GM23338 (cell line): ENCODE results near the gene ATF5. TPM values are rescaled to one million over a fixed set of nuclear protein-coding genes. Genes with fewer than 3 reads are reported as not detected.

Experiments
- ATAC-seq: fragments of 200-7000 bp; cut with Tn5 transposase; 3 replicates; pipeline ENCODE4 v1.9.1; 2020
- DNase-seq: peaks from one replicate; pipeline ENCODE4 v3.0.0-alpha.2; 2015; ENCODE audit warnings: low spot score
- H2AFZ ChIP-seq: fragments of 200-600 bp; sonication (generic); 2 replicates; pipeline ENCODE4 v1.8.0; 2016; ENCODE audit warnings: antibody characterized with exemption, mild to moderate bottlenecking, moderate library complexity
- H3F3A ChIP-seq: fragments of 200-600 bp; sonication (generic); replicated peaks from 2 replicates; pipeline ENCODE4 v1.8.0; 2017; ENCODE audit warnings: antibody characterized with exemption, mixed run types, low read depth
- H3K27ac ChIP-seq: fragments of 200-600 bp; sonication (generic); 2 replicates; pipeline ENCODE4 v1.6.1; 2016; ENCODE audit warnings: low read depth
- H3K27me3 ChIP-seq: fragments of 200-600 bp; sonication (generic); 2 replicates; pipeline ENCODE4 v1.8.0; 2016; ENCODE audit warnings: mild to moderate bottlenecking, mixed run types, moderate library complexity; ENCODE audit not compliant: insufficient read depth
- H3K36me3 ChIP-seq: fragments of 200-600 bp; sonication (generic); 2 replicates; pipeline ENCODE4 v1.8.0; 2016; ENCODE audit warnings: mild to moderate bottlenecking; ENCODE audit not compliant: insufficient read depth
- H3K4me1 ChIP-seq: fragments of 200-600 bp; sonication (generic); 2 replicates; pipeline ENCODE4 v1.8.0; 2016; ENCODE audit warnings: mild to moderate bottlenecking, moderate library complexity; ENCODE audit not compliant: insufficient read depth
- H3K4me2 ChIP-seq: fragments of 200-600 bp; sonication (generic); 2 replicates; pipeline ENCODE4 v1.7.1; 2017; ENCODE audit warnings: mixed run types
- H3K4me3 ChIP-seq: fragments of 200-600 bp; sonication (generic); 2 replicates; pipeline ENCODE4 v1.6.1; 2016; ENCODE audit warnings: mixed run types
- H3K79me2 ChIP-seq: fragments of 200-600 bp; sonication (generic); replicated peaks from 2 replicates; pipeline ENCODE4 v1.8.0; 2017; ENCODE audit warnings: mild to moderate bottlenecking; ENCODE audit not compliant: insufficient read depth
- H3K9me2 ChIP-seq: fragments of 200-600 bp; sonication (generic); 2 replicates; pipeline ENCODE4 v1.8.0; 2017; ENCODE audit not compliant: insufficient read depth
- H4K20me1 ChIP-seq: fragments of 200-600 bp; sonication (generic); replicated peaks from 2 replicates; pipeline ENCODE4 v1.8.0; 2017; ENCODE audit warnings: mild to moderate bottlenecking; ENCODE audit not compliant: insufficient read depth
- H3K27ac Mint-ChIP-seq: 2 replicates; pipeline ENCODE4 v1.8.0; 2020; ENCODE audit warnings: inconsistent platforms, mild to moderate bottlenecking, moderate library complexity, mixed read lengths
- H3K27me3 Mint-ChIP-seq: 3 replicates; pipeline ENCODE4 v1.8.0; 2022; ENCODE audit warnings: low read depth, mild to moderate bottlenecking, moderate library complexity, mixed read lengths, inconsistent platforms; ENCODE audit not compliant: insufficient read depth, poor library complexity
- H3K36me3 Mint-ChIP-seq: 3 replicates; pipeline ENCODE4 v1.8.0; 2021; ENCODE audit warnings: low read depth, mild to moderate bottlenecking, inconsistent platforms, moderate library complexity, mixed read lengths
- H3K4me1 Mint-ChIP-seq: 3 replicates; pipeline ENCODE4 v1.8.0; 2020; ENCODE audit warnings: mild to moderate bottlenecking, inconsistent platforms, mixed read lengths
- H3K4me3 Mint-ChIP-seq: 3 replicates; pipeline ENCODE4 v1.8.0; 2021; ENCODE audit warnings: moderate library complexity, mild to moderate bottlenecking, inconsistent platforms, mixed read lengths
- H3K9me3 Mint-ChIP-seq: 3 replicates; pipeline ENCODE4 v1.8.0; 2020; ENCODE audit warnings: moderate library complexity, mild to moderate bottlenecking, inconsistent platforms, mixed read lengths
- EZH2 ChIP-seq: fragments of 200-600 bp; sonication (generic); IDR thresholded peaks from one replicate; pipeline ENCODE4 v1.8.0; 2017; ENCODE audit warnings: antibody characterized with exemption, mild to moderate bottlenecking, low read depth; ENCODE audit not compliant: unreplicated experiment
- EZH2phosphoT487 ChIP-seq: fragments of 200-600 bp; sonication (generic); IDR thresholded peaks from one replicate; pipeline ENCODE4 v1.8.1; 2018; ENCODE audit warnings: antibody characterized with exemption; ENCODE audit not compliant: unreplicated experiment
- POLR2AphosphoS5 ChIP-seq: IDR thresholded peaks from 2 replicates; pipeline ENCODE4 v1.6.1; 2016; ENCODE audit warnings: antibody characterized with exemption, low read depth
- STAT1 ChIP-seq: IDR thresholded peaks from one replicate; pipeline ENCODE4 v1.6.1; 2016; ENCODE audit warnings: antibody characterized with exemption; ENCODE audit not compliant: unreplicated experiment
- ZNF114 ChIP-seq: fragments of 250-450 bp; sonication (Bioruptor Pico); IDR thresholded peaks from 2 replicates; pipeline ENCODE4 v1.5.0; 2020; ENCODE audit warnings: mild to moderate bottlenecking, moderate library complexity
- ZNF331 ChIP-seq: fragments of 250-450 bp; sonication (Bioruptor Pico); IDR thresholded peaks from 2 replicates; pipeline ENCODE4 v1.5.0; 2020; ENCODE audit warnings: low read depth, mild to moderate bottlenecking, moderate library complexity
- polyA plus RNA-seq: library from polyadenylated mRNA; unstranded; fragments of >200 nt; fragmentation: Nextera tagmentation; extraction: Ambion mirVana; gene quantifications from 2 replicates; pipeline ENCODE4 v1.2.1, GENCODE V29; 2016
- total RNA-seq: library from RNA; depleted of rRNA; stranded (reverse); fragments of >200 nt; shearing (Covaris generic); gene quantifications from 2 replicates; pipeline ENCODE4 v1.2.3, GENCODE V29; 2014
- TF ChIP-seq, protein P1 (sequence below): IDR thresholded peaks from 2 replicates; pipeline ENCODE4 v1.6.1; 2016; ENCODE audit warnings: antibody characterized with exemption
- TF ChIP-seq, protein P2 (sequence below): fragments of 250-450 bp; sonication (Bioruptor Pico); IDR thresholded peaks from 2 replicates; pipeline ENCODE4 v1.5.0; 2020; ENCODE audit warnings: mild to moderate bottlenecking, moderate library complexity
- TF ChIP-seq, protein P3 (sequence below), 2 experiments: fragments of 200-600 bp in 1 of 2; sonication (generic) in 1 of 2; conservative IDR thresholded peaks; 2 replicates each; pipeline versions ENCODE4 v1.5.1 to v1.6.1; 2016 to 2017; ENCODE audit warnings: antibody characterized with exemption in 2 of 2, low read depth in 2 of 2, mild to moderate bottlenecking in 2 of 2, moderate library complexity in 1 of 2
- TF ChIP-seq, protein P4 (sequence below): IDR thresholded peaks from one replicate; pipeline ENCODE4 v1.6.1; 2018; ENCODE audit warnings: antibody characterized with exemption; ENCODE audit not compliant: unreplicated experiment

The ATF5 gene
- total and polyA plus RNA-seq, 2 experiments from 2014 or later: 7.4 to 9.6 TPM

DNA sequence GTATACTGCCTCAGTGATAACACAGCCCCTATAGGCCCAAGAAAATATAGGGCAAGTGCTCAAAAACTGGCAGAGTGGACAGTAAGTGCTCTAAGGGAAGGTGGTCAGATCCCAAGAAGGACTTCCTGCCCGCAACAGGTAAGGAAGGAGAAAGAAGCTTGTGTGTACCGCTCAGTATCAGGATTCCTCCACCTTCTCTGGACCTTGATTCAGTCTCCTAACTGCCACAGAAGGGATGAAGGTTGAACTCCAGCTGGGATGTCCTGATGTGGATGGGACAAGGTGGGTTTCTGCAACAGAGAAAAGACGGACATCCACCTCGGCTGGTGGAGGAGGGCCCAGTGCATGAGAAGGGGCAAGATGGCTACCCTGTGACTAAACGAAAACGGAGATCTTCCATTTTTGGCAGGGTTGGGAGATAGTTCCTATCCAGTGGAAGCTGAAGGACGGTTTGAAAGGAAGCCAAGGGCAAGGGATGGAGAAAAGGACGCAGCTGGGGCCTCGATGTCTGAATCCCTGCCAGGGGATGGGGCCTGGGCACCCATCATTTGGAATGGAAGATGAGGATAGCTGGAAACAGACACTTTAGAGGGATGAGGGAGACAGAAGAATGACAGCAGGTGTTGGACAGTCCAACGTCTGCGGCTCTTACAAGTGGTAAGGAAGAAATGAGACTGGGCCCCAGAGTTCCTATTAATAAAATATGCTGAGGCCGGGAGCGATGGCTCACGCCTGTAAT, 1.3 kb upstream of the ATF5 start:
- Histone ChIP-seq H3K27ac (no peak overlapping the region), H3K36me3 (peaks cover 17% of the 10 kb centered on the region), H3K9me2 (no peaks in the 10 kb centered on the region), H3K4me2 (peak overlapping the region; percentile 100), H2AFZ (no peak overlapping the region), H3K27me3 (no peaks in the 10 kb centered on the region), H3K4me3 (peak overlapping the region; percentile 99), H3K4me1 (peaks cover 10% of the 10 kb centered on the region), H4K20me1 (peaks cover 36% of the 10 kb centered on the region), H3F3A (peaks cover 4% of the 10 kb centered on the region), H3K79me2 (peaks cover 70% of the 10 kb centered on the region)
- Mint-ChIP-seq H3K27me3 (peaks cover 30% of the 10 kb centered on the region), H3K4me3 (peak overlapping the region; percentile 93), H3K4me1 (peaks cover 41% of the 10 kb centered on the region), H3K27ac (peak overlapping the region; percentile 89), H3K36me3 (peaks cover 86% of the 10 kb centered on the region), H3K9me3 (peaks cover 14% of the 10 kb centered on the region)
- no peak for ATAC-seq
- no peak for DNase-seq
- TF ChIP-seq STAT1 (no peak), ZNF331 (CRISPR knock-in tag) (no peak), EZH2 (no peak), POLR2AphosphoS5 (no peak), ZNF114 (CRISPR knock-in tag) (no peak), EZH2phosphoT487 (no peak)
- TF ChIP-seq, protein P1, sequence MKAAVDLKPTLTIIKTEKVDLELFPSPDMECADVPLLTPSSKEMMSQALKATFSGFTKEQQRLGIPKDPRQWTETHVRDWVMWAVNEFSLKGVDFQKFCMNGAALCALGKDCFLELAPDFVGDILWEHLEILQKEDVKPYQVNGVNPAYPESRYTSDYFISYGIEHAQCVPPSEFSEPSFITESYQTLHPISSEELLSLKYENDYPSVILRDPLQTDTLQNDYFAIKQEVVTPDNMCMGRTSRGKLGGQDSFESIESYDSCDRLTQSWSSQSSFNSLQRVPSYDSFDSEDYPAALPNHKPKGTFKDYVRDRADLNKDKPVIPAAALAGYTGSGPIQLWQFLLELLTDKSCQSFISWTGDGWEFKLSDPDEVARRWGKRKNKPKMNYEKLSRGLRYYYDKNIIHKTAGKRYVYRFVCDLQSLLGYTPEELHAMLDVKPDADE: no peak
- TF ChIP-seq, protein P2, sequence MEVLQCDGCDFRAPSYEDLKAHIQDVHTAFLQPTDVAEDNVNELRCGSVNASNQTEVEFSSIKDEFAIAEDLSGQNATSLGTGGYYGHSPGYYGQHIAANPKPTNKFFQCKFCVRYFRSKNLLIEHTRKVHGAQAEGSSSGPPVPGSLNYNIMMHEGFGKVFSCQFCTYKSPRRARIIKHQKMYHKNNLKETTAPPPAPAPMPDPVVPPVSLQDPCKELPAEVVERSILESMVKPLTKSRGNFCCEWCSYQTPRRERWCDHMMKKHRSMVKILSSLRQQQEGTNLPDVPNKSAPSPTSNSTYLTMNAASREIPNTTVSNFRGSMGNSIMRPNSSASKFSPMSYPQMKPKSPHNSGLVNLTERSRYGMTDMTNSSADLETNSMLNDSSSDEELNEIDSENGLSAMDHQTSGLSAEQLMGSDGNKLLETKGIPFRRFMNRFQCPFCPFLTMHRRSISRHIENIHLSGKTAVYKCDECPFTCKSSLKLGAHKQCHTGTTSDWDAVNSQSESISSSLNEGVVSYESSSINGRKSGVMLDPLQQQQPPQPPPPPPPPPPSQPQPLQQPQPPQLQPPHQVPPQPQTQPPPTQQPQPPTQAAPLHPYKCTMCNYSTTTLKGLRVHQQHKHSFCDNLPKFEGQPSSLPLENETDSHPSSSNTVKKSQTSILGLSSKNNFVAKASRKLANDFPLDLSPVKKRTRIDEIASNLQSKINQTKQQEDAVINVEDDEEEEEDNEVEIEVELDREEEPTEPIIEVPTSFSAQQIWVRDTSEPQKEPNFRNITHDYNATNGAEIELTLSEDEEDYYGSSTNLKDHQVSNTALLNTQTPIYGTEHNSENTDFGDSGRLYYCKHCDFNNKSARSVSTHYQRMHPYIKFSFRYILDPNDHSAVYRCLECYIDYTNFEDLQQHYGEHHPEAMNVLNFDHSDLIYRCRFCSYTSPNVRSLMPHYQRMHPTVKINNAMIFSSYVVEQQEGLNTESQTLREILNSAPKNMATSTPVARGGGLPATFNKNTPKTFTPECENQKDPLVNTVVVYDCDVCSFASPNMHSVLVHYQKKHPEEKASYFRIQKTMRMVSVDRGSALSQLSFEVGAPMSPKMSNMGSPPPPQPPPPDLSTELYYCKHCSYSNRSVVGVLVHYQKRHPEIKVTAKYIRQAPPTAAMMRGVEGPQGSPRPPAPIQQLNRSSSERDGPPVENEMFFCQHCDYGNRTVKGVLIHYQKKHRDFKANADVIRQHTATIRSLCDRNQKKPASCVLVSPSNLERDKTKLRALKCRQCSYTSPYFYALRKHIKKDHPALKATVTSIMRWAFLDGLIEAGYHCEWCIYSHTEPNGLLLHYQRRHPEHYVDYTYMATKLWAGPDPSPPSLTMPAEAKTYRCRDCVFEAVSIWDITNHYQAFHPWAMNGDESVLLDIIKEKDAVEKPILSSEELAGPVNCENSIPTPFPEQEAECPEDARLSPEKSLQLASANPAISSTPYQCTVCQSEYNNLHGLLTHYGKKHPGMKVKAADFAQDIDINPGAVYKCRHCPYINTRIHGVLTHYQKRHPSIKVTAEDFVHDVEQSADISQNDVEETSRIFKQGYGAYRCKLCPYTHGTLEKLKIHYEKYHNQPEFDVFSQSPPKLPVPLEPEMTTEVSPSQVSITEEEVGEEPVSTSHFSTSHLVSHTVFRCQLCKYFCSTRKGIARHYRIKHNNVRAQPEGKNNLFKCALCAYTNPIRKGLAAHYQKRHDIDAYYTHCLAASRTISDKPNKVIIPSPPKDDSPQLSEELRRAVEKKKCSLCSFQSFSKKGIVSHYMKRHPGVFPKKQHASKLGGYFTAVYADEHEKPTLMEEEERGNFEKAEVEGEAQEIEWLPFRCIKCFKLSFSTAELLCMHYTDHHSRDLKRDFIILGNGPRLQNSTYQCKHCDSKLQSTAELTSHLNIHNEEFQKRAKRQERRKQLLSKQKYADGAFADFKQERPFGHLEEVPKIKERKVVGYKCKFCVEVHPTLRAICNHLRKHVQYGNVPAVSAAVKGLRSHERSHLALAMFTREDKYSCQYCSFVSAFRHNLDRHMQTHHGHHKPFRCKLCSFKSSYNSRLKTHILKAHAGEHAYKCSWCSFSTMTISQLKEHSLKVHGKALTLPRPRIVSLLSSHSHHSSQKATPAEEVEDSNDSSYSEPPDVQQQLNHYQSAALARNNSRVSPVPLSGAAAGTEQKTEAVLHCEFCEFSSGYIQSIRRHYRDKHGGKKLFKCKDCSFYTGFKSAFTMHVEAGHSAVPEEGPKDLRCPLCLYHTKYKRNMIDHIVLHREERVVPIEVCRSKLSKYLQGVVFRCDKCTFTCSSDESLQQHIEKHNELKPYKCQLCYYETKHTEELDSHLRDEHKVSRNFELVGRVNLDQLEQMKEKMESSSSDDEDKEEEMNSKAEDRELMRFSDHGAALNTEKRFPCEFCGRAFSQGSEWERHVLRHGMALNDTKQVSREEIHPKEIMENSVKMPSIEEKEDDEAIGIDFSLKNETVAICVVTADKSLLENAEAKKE (CRISPR knock-in tag): no peak
- TF ChIP-seq, protein P3, sequence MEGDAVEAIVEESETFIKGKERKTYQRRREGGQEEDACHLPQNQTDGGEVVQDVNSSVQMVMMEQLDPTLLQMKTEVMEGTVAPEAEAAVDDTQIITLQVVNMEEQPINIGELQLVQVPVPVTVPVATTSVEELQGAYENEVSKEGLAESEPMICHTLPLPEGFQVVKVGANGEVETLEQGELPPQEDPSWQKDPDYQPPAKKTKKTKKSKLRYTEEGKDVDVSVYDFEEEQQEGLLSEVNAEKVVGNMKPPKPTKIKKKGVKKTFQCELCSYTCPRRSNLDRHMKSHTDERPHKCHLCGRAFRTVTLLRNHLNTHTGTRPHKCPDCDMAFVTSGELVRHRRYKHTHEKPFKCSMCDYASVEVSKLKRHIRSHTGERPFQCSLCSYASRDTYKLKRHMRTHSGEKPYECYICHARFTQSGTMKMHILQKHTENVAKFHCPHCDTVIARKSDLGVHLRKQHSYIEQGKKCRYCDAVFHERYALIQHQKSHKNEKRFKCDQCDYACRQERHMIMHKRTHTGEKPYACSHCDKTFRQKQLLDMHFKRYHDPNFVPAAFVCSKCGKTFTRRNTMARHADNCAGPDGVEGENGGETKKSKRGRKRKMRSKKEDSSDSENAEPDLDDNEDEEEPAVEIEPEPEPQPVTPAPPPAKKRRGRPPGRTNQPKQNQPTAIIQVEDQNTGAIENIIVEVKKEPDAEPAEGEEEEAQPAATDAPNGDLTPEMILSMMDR (conservative IDR thresholded peaks at IDR 0.05; ENCODE audit: low read depth in 2 of 2): no peak
- TF ChIP-seq, protein P4, sequence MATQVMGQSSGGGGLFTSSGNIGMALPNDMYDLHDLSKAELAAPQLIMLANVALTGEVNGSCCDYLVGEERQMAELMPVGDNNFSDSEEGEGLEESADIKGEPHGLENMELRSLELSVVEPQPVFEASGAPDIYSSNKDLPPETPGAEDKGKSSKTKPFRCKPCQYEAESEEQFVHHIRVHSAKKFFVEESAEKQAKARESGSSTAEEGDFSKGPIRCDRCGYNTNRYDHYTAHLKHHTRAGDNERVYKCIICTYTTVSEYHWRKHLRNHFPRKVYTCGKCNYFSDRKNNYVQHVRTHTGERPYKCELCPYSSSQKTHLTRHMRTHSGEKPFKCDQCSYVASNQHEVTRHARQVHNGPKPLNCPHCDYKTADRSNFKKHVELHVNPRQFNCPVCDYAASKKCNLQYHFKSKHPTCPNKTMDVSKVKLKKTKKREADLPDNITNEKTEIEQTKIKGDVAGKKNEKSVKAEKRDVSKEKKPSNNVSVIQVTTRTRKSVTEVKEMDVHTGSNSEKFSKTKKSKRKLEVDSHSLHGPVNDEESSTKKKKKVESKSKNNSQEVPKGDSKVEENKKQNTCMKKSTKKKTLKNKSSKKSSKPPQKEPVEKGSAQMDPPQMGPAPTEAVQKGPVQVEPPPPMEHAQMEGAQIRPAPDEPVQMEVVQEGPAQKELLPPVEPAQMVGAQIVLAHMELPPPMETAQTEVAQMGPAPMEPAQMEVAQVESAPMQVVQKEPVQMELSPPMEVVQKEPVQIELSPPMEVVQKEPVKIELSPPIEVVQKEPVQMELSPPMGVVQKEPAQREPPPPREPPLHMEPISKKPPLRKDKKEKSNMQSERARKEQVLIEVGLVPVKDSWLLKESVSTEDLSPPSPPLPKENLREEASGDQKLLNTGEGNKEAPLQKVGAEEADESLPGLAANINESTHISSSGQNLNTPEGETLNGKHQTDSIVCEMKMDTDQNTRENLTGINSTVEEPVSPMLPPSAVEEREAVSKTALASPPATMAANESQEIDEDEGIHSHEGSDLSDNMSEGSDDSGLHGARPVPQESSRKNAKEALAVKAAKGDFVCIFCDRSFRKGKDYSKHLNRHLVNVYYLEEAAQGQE: no peak
